ENCODE results near the gene MCRS1. TPM values are rescaled to one million over a fixed set of nuclear protein-coding genes. Genes with fewer than 3 reads are reported as not detected.

The MCRS1 gene
- total and polyA plus RNA-seq, 4 donors: 20.0 to 33.1 (median 26.1) TPM

DNA sequence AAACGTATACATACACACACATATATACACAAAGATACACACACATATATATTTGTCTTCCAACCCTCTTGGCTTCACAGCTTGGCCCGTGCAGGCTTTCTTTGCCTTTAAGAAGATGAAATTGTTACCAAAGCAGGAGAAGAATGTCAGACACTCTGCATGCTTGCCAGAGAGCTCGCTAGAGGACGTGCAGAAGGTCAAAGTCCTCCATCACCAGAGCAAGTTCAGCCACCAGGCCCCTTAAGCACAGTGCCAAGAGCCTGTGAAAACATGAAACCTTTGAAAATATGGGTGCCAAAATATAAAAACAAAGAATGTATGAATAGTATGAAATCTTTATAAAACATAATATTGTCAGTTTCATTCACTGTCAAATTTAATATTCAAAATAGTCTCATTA lies 14.9 kb upstream of the MCRS1 start:
- peaks cover 0 to 2% (median 0%) of the 10 kb centered on the region in 4 donors for H3K36me3 ChIP-seq (ENCODE audit: control insufficient read depth in 4 of 4, insufficient read depth in 3 of 4, low read depth in 1 of 4, low read length in 3 of 4)
- H3K9me3 ChIP-seq (ENCODE audit: control insufficient read depth in 4 of 4, low read length in 3 of 4): no peaks in the 10 kb centered on the region
- WGBS: 41% methylated on average over 4 of the region's 4 CpGs
- H3K9ac ChIP-seq (ENCODE audit: low read depth in 1 of 2, low read length in 2 of 2): no peak overlapping the region
- H3K27ac ChIP-seq (ENCODE audit: low read depth in 1 of 2, low read length in 2 of 2): no peak overlapping the region
- peak; percentile 85 for TF ChIP-seq NR2F2 (IDR thresholded peaks at IDR 0.05)
- TF ChIP-seq FOXA1 (IDR thresholded peaks at IDR 0.05): no peak
- TF ChIP-seq JUND (IDR thresholded peaks at IDR 0.05): no peak
- TF ChIP-seq FOXA2 (IDR thresholded peaks at IDR 0.05): no peak
- TF ChIP-seq, protein P1, sequence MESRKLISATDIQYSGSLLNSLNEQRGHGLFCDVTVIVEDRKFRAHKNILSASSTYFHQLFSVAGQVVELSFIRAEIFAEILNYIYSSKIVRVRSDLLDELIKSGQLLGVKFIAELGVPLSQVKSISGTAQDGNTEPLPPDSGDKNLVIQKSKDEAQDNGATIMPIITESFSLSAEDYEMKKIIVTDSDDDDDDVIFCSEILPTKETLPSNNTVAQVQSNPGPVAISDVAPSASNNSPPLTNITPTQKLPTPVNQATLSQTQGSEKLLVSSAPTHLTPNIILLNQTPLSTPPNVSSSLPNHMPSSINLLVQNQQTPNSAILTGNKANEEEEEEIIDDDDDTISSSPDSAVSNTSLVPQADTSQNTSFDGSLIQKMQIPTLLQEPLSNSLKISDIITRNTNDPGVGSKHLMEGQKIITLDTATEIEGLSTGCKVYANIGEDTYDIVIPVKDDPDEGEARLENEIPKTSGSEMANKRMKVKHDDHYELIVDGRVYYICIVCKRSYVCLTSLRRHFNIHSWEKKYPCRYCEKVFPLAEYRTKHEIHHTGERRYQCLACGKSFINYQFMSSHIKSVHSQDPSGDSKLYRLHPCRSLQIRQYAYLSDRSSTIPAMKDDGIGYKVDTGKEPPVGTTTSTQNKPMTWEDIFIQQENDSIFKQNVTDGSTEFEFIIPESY (IDR thresholded peaks at IDR 0.05): no peak
- TF ChIP-seq SP1 (IDR thresholded peaks at IDR 0.05): no peak
- TF ChIP-seq, protein P2, sequence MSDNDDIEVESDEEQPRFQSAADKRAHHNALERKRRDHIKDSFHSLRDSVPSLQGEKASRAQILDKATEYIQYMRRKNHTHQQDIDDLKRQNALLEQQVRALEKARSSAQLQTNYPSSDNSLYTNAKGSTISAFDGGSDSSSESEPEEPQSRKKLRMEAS (IDR thresholded peaks at IDR 0.05): no peak
- peak in 1 of 2 donors; percentile 17 for TF ChIP-seq RAD21 (IDR thresholded peaks at IDR 0.05)
- peak; percentile 45 to 55 for TF ChIP-seq HNF4A (conservative IDR thresholded peaks at IDR 0.05)
- TF ChIP-seq, protein P3, sequence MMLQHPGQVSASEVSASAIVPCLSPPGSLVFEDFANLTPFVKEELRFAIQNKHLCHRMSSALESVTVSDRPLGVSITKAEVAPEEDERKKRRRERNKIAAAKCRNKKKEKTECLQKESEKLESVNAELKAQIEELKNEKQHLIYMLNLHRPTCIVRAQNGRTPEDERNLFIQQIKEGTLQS (IDR thresholded peaks at IDR 0.05): no peak
- TF ChIP-seq EGR1 (IDR thresholded peaks at IDR 0.05; ENCODE audit: low read depth in 2 of 2): no peak
- TF ChIP-seq, protein P4, sequence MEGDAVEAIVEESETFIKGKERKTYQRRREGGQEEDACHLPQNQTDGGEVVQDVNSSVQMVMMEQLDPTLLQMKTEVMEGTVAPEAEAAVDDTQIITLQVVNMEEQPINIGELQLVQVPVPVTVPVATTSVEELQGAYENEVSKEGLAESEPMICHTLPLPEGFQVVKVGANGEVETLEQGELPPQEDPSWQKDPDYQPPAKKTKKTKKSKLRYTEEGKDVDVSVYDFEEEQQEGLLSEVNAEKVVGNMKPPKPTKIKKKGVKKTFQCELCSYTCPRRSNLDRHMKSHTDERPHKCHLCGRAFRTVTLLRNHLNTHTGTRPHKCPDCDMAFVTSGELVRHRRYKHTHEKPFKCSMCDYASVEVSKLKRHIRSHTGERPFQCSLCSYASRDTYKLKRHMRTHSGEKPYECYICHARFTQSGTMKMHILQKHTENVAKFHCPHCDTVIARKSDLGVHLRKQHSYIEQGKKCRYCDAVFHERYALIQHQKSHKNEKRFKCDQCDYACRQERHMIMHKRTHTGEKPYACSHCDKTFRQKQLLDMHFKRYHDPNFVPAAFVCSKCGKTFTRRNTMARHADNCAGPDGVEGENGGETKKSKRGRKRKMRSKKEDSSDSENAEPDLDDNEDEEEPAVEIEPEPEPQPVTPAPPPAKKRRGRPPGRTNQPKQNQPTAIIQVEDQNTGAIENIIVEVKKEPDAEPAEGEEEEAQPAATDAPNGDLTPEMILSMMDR (IDR thresholded peaks at IDR 0.05; ENCODE audit: low read depth, low read length, missing input control): no peak
- TF ChIP-seq HNF4G (IDR thresholded peaks at IDR 0.05): no peak
- TF ChIP-seq YY1 (IDR thresholded peaks at IDR 0.05): no peak
- no peak for TF ChIP-seq GABPA (IDR thresholded peaks at IDR 0.05 in 1 of 2, conservative IDR thresholded peaks at IDR 0.05 in 1 of 2)
- TF ChIP-seq, protein P5, sequence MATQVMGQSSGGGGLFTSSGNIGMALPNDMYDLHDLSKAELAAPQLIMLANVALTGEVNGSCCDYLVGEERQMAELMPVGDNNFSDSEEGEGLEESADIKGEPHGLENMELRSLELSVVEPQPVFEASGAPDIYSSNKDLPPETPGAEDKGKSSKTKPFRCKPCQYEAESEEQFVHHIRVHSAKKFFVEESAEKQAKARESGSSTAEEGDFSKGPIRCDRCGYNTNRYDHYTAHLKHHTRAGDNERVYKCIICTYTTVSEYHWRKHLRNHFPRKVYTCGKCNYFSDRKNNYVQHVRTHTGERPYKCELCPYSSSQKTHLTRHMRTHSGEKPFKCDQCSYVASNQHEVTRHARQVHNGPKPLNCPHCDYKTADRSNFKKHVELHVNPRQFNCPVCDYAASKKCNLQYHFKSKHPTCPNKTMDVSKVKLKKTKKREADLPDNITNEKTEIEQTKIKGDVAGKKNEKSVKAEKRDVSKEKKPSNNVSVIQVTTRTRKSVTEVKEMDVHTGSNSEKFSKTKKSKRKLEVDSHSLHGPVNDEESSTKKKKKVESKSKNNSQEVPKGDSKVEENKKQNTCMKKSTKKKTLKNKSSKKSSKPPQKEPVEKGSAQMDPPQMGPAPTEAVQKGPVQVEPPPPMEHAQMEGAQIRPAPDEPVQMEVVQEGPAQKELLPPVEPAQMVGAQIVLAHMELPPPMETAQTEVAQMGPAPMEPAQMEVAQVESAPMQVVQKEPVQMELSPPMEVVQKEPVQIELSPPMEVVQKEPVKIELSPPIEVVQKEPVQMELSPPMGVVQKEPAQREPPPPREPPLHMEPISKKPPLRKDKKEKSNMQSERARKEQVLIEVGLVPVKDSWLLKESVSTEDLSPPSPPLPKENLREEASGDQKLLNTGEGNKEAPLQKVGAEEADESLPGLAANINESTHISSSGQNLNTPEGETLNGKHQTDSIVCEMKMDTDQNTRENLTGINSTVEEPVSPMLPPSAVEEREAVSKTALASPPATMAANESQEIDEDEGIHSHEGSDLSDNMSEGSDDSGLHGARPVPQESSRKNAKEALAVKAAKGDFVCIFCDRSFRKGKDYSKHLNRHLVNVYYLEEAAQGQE (IDR thresholded peaks at IDR 0.05): no peak
- TF ChIP-seq RXRA (IDR thresholded peaks at IDR 0.05): peak; percentile 29 to 37
- no peak for TF ChIP-seq TAF1 (conservative IDR thresholded peaks at IDR 0.05)
- peaks cover 0 to 8% (median 5%) of the 10 kb centered on the region in 4 donors for H3K4me1 ChIP-seq (ENCODE audit: control insufficient read depth in 4 of 4, insufficient read depth in 4 of 4, low read length in 3 of 4)
- no peaks in the 10 kb centered on the region for H3K27me3 ChIP-seq (ENCODE audit: control insufficient read depth in 4 of 4, insufficient read depth in 4 of 4, low read length in 3 of 4)
- DNase-seq (ENCODE audit: low spot score): no peak
- H3K4me3 ChIP-seq (ENCODE audit: low read depth in 1 of 3, low read length in 3 of 3): no peak overlapping the region
